ENCODE measurements around the gene NAV1. TPM values are rescaled to one million over a fixed set of nuclear protein-coding genes. Genes with fewer than 3 reads are reported as not detected.

The NAV1 gene
- total and polyA plus RNA-seq, 9 of the 15 experiments (the other 6 are each of a cell fraction or from before 2014, with no cell fraction given), result 0.91 to 16.8 (median 3.2) TPM

DNA sequence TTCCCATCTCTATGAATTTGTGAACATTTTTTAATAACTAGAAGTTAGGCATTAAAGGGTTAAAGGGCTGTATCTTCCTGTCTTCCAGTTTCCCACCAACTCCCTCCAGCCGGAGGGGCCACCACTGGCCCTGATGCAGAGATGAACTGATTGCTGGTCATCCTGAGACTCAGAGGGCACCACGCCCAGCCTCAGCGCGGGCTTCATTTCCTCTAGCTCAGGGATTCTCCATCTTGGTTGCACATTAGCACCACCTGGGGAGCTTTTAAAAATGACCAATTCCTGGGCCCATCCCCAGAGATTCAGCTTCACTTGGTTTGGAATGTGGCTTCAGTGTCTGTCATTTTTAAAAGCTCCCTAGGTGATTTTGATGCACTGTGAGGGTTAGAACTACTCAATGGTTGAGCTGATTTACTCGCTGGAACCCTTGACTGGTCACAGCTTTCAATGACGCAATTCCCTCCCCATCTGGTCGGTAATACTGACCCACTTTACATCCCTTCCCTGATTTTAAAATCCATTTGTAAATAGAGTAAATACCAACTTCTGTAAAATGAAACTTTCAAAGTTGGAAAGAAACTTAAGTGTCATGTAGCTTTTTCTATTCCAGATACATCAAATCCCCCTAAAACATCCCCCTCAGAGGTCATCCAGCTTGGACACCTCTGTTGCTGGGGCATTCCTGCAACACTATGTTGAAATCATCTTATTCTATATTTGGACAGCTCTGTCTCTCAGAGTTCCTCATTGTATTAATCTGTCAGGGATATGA lies 5.1 kb downstream of the NAV1 start (continued):
- peak in 1 of 3 experiments; percentile 63 for TF ChIP-seq YY1 (IDR thresholded peaks at IDR 0.05; ENCODE audit: borderline replicate concordance in 1 of 3, control insufficient read depth in 1 of 3, extremely low read depth in 1 of 3, insufficient read depth in 3 of 3, insufficient read length in 1 of 3, insufficient replicate concordance in 2 of 3, low read depth in 1 of 3, low read length in 2 of 3)
- no peak for TF ChIP-seq BMI1 (IDR thresholded peaks at IDR 0.05; ENCODE audit: low read length)
- no peak for TF ChIP-seq BHLHE40 (IDR thresholded peaks at IDR 0.05; ENCODE audit: low read length)
- TF ChIP-seq E2F6 (IDR thresholded peaks at IDR 0.05; ENCODE audit: borderline replicate concordance in 1 of 2, extremely low read depth in 1 of 2, insufficient read depth in 1 of 2, insufficient read length in 1 of 2, low read depth in 1 of 2, low read length in 1 of 2, poor library complexity in 1 of 2, severe bottlenecking in 1 of 2), result no peak
- no peak for TF ChIP-seq CBX2 (IDR thresholded peaks at IDR 0.05; ENCODE audit: insufficient read depth, low read length, poor library complexity, severe bottlenecking)
- no peak for TF ChIP-seq SP1 (CRISPR knock-in tag; IDR thresholded peaks at IDR 0.05)
- no peak for TF ChIP-seq ATF6 (CRISPR knock-in tag; IDR thresholded peaks at IDR 0.05)
- no peak for TF ChIP-seq TEAD2 (tag; IDR thresholded peaks at IDR 0.05)
- no peak for TF ChIP-seq GATAD2A (IDR thresholded peaks at IDR 0.05)
- TF ChIP-seq MCM3 (IDR thresholded peaks at IDR 0.05), result no peak
- TF ChIP-seq KDM1A (IDR thresholded peaks at IDR 0.05), result no peak
- TF ChIP-seq NCOA6 (IDR thresholded peaks at IDR 0.05), result no peak
- no peak for TF ChIP-seq ZNF431 (CRISPR knock-in tag; IDR thresholded peaks at IDR 0.05)
- no peak for TF ChIP-seq GTF2F1 (IDR thresholded peaks at IDR 0.05; ENCODE audit: low read depth, low read length)
- no peak for TF ChIP-seq ARID3A (IDR thresholded peaks at IDR 0.05; ENCODE audit: borderline replicate concordance, low read depth, low read length)
- no peak for TF ChIP-seq DNMT1 (IDR thresholded peaks at IDR 0.05)
- no peak for TF ChIP-seq ATF1 (CRISPR knock-in tag; IDR thresholded peaks at IDR 0.05)
- TF ChIP-seq ATF1 (tag; IDR thresholded peaks at IDR 0.05), result peak; percentile 35
- TF ChIP-seq ZNF124 (CRISPR knock-in tag; IDR thresholded peaks at IDR 0.05), result no peak
- no peak for TF ChIP-seq CSDE1 (IDR thresholded peaks at IDR 0.05)
- TF ChIP-seq ZBTB17 (CRISPR knock-in tag; IDR thresholded peaks at IDR 0.05), result no peak
- no peak for TF ChIP-seq ZC3H11A (IDR thresholded peaks at IDR 0.05; ENCODE audit: low read depth, low read length)
- no peak for TF ChIP-seq U2AF1 (optimal IDR thresholded peaks at IDR 0.05; ENCODE audit: low read depth, low read length)
- TF ChIP-seq PYGO2 (tag; IDR thresholded peaks at IDR 0.05), result no peak

Data from K562 (cell line).